GM18520 (cell line): Measurements from ENCODE around the gene VEZF1.

Source experiments
- ATAC-seq: cut with Tn5 transposase; IDR thresholded peaks from one replicate; pipeline ENCODE4 v1.9.1; 2021; ENCODE audit not compliant: unreplicated experiment

Gene VEZF1

DNA sequence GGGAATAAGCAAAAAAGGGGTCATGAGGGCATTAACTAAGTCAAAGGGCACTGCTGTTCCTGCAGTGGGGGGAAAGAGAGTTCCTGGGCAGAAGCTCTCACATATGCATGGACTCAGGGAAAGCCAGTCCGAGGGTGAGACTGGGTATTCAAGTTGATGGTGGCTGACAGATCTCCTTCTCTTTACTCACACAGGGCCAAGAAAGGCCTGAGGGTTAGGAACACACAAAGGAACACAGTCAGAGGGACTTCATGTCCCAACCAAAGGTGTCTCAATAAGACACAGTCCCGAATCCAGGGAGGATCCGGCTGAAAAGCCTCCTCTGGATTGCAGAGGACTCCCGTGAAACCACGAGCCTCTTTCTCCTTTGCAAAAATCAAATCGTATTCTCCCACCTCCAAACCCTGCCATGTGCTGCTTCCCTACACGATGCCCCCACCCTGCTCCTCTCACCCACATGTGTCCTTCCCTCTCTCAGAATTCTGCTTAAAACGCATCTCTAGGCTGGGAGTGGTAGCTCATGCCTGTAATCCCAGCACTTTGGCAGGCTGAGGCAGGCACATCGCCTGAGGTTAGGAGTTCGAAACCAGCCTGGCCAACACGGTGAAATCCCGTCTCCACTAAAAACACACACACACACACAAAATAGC lies 56.4 kb downstream of the VEZF1 start:
- no peak for ATAC-seq

- ATAC-seq: no peak
Observed at GRCh38 chr17:57930239-57930638, 57.8 kb downstream of the VEZF1 start.

DNA sequence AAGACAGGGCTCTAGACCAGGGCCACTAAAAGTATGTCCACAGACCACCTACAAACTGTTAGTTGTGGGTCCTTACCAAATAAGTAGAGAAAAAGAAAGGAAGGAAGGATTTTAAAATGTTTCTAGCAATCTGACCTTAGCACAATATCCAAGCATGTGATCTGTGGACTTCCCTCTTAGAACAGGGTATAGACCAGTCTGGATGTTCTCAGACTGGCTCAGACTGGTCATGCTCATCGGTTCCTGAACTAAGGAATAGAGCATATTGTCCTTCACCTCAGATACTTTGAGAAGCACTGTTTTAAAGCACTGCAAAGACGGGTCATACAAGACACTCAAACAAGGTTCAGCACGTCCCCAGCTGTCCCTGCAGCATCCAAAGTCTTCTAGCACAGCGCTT lies 58.7 kb downstream of the VEZF1 start:
- ATAC-seq: no peak

DNA sequence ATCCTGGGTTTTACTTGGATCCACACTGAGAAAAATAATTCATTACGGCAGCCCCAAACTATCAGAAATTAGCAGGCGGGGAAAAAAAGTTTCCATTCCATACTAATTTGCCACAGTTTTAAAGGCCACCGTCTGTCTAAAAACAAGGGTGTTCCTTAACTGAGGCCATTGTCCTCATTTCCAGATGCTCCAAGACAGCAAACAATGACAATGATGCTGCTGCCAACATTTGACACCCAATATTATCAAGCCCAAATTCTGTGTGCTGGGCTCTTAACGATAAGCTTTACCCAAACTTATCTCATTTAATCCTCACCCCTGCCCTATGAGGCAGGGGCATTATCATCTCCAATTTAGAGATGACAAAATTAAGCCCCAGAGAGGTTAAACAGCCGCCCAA lies 59.1 kb downstream of the VEZF1 start:
- ATAC-seq: no peak

DNA sequence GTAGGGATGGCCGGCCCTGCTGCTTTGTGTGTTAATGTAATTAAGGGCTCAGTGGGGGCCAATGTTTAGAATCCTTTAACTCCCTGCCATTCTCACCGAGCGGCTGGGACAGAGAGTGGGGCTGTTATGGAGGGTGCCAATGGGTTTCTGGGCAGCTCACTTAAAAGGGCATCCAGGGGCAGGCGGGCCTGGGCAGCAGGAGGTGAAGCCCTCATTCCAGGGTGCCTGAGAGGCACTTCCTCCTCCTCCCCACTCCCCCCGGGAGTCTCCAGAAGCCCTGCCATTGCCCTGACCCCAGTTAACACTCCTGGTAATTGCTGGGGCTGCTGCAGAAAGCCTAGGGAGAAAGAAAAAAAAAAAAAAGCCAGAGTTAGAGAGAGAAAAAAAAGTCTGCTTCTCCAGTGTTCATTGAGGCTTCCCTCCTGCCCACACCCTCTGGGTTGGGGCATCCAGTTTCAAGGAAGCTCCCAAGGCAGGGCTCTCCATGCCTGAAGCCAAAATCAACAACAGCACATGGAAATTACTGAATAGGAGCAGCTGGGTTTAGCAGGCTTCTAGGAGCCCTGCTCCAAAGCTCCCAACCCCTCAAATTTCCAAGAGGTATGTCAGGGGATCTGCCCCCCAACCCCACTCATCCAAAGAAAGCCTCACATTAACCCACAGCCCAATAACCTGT lies 60.9 kb downstream of the VEZF1 start:
- ATAC-seq: no peak

DNA sequence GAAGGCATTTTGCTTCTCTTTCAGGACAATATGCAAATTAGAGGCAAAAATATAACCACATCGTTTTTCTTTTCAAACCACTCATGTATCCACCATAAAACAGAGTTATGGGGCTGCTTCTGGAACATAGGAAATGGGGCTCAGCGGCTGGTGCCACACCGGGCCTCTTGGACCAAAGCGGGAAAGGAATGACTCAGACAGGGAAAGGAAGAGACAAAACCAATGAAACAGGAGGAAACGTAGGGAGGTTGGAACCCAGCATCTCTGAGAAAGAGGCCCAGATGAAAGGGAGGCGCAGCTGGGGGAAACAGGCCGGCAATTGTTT lies 61.4 kb downstream of the VEZF1 start:
- no peak for ATAC-seq

DNA sequence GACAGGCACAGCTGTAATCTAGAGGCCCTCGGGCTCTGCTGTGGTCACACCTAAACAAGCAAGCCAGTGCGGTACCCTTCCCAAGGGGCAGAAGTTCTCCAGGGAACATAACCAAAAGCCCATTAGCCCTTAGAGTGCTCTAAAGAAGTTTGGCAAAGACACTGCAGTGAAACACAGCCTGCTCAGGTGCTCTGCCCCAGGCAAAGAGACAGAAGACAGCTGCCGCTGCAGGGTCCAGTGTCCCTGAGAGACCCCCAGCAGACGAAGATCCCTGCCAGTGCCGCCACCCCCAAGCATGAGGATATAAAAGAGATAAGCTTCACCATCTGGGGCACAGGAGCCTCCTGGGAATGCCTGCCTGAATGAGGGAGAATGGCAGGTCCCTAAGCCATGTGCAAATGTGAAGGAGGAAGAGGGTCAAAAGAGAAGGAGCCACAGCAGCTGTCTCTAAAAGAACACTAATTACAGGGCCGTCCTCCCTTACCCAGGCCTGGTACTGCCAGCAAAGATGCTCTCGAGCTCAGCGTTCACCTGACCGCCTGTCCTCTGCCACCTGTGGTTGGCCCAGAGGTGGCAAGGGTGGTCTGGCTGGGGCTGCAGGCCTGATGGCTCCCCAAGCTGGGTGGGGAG lies 62.6 kb downstream of the VEZF1 start:
- ATAC-seq: no peak

DNA sequence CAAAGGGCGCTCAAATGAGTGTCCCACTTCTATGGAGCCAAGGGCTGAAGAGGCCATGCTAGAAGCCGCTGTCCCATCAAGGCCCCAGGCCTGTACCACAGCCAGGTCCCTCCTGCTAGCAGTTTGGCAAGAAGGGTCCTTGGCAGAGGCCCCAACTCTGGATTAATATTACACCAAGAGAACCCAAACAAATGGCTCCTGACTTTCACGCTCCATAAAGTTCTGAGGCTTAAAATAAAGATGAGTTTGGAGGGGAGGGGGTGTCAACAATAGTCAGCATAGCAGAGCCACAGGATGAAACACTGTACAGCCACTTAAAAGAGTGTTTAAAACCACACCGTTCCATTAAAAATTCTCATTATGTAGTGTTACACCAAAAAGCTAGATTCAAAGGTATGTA lies 63.4 kb downstream of the VEZF1 start:
- no peak for ATAC-seq
